GM13977 (cell line): ENCODE results near the gene RAPH1.

ENCODE experiments used
- DNase-seq: peaks from one replicate; pipeline ENCODE4 v3.0.0; 2012; ENCODE audit warnings: low spot score
- CTCF ChIP-seq: IDR thresholded peaks from 2 replicates; pipeline ENCODE4 v1.5.1; 2012; ENCODE audit warnings: mild to moderate bottlenecking, control low read depth; ENCODE audit not compliant: insufficient read depth; ENCODE audit errors: extremely low read depth, missing control alignments
- in situ Hi-C: fragments of 300-500 bp; cut with MboI; formaldehyde crosslinking; loops from one replicate; pipeline ENCODE4 v1.12.0; 2022; ENCODE audit warnings: low sequenced_read_pairs, low pct_unique_long_range_greater_than_20kb, mixed read lengths, inconsistent platforms; ENCODE audit not compliant: unreplicated experiment

Gene RAPH1, protein sequence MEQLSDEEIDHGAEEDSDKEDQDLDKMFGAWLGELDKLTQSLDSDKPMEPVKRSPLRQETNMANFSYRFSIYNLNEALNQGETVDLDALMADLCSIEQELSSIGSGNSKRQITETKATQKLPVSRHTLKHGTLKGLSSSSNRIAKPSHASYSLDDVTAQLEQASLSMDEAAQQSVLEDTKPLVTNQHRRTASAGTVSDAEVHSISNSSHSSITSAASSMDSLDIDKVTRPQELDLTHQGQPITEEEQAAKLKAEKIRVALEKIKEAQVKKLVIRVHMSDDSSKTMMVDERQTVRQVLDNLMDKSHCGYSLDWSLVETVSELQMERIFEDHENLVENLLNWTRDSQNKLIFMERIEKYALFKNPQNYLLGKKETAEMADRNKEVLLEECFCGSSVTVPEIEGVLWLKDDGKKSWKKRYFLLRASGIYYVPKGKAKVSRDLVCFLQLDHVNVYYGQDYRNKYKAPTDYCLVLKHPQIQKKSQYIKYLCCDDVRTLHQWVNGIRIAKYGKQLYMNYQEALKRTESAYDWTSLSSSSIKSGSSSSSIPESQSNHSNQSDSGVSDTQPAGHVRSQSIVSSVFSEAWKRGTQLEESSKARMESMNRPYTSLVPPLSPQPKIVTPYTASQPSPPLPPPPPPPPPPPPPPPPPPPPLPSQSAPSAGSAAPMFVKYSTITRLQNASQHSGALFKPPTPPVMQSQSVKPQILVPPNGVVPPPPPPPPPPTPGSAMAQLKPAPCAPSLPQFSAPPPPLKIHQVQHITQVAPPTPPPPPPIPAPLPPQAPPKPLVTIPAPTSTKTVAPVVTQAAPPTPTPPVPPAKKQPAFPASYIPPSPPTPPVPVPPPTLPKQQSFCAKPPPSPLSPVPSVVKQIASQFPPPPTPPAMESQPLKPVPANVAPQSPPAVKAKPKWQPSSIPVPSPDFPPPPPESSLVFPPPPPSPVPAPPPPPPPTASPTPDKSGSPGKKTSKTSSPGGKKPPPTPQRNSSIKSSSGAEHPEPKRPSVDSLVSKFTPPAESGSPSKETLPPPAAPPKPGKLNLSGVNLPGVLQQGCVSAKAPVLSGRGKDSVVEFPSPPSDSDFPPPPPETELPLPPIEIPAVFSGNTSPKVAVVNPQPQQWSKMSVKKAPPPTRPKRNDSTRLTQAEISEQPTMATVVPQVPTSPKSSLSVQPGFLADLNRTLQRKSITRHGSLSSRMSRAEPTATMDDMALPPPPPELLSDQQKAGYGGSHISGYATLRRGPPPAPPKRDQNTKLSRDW

DNA sequence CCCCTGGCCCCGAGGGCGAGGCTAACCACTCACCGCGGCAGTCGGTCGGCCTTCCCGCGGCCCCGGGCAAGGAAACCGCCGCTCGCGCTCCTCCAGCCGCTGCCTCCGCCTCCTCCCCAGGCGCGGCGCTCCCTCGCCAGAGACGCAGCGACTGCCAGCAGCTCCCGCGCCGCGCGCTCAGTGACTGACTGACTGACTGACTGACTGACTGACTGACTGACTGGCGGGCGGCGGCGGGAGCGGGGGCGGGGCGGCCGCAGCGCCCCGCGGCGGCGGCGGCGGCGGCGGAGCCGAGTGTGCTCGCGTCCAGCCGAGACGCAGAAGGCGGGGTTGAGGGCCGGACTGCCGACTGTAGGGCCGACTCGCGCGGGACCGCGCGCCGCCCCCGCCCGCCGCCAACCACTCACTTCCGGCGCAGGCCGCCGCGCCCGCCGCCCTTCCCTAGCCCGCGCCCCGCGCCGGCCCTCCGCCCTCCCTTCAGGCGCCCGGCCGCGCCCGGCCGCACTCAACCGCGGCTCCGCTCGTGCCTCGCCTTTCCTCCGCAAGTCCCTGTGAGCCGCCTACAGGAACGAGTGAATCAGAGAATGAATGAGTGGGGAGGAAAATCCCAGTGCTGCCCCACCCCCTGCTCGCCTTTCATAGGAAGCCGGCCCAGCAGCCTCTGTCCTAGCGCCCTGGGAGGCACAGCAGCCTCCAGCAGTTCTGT, at the start of gene RAPH1:
RAPH1 (minus strand) TSS at position 224 of the 706 bp plus-strand sequence. CDS start 39,948 bp downstream, outside the sequence.
- DNase-seq = peak; percentile 87
- in situ Hi-C loops = no loop called here
- no peak for TF ChIP-seq CTCF

DNA sequence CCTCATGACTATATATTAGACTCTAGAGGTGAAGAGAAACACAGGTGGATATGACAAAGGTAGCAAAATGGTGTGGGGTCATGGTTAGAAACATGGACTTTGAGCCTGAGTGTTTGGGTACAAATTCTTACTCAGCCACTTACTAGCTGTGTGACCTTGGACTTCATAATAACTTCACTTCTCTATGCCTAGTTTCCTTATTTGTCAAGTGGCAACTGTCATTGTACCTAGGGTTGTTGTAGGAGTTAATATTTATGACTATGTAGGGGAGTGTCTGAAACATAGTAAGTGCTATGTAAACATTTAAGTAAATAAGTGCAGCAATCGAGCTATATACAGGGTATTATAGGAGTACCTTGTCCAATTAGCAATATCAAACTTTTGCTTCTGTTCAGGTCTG, 49.7 kb upstream of the RAPH1 start:
- in situ Hi-C loops = no loop called here
- no peak for DNase-seq
- TF ChIP-seq CTCF = no peak

DNA sequence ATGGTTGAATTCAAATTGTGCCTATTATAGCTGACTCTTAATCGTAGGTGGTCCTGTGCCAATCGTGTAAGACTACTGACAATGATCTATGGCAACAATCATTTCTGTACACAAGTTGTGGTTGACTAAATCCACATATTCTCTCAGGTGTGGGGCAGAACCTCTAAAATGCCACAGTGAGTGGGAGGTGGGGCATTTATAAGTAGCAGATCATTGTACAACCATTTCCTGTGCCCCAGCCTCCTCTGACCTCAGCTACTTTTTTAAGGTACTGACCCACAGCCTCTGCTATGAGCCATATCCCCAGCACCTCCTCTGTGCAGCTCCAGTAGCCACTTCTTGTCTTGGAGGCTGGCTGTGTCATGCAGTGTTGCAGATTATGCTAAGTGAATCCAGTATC, 48.6 kb upstream of the RAPH1 start:
- DNase-seq = peak; percentile 18
- no peak for TF ChIP-seq CTCF
- in situ Hi-C loops = no loop called here

- no peak for DNase-seq
- TF ChIP-seq CTCF = no peak
- in situ Hi-C loops = no loop called here
Observed at GRCh38 chr2:203583084-203583695, 48.1 kb upstream of the RAPH1 start.

DNA sequence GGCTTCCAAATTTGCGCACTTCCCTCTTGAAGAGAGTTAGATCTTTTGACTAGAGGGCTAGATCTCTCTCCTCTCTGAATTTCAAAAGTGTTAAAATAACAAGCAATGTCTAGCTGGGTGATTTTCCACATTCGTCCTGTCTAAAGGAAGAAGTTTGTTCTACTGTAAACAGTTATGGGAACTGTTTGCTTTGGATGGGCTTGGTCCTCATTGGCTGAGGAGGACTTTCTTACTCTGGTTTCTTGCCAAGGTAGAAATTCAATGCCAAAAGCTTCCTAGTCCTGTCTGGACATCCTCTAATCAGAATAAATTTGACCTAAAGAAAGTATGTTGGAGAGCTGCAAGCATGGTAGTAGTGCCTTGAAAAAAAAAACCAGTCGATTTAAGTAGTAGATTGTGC, 47.4 kb upstream of the RAPH1 start:
- no peak for DNase-seq
- in situ Hi-C loops = no loop called here
- no peak for TF ChIP-seq CTCF
